Amygdala (tissue), 56 donors: ENCODE measurements around the gene FKBP2.
"Not testable (repeated sequence)": the region's sequence is repeated elsewhere in the genome, so short reads cannot be mapped to it uniquely, and the experiment has no call there.

Source experiments
- DNase-seq, 56 donors: peaks; one replicate each; lab custom pipeline; 2025; lab: John Stamatoyannopoulos, UW

Gene FKBP2

GRCh38 chr11:64232182-64232966, 8.5 kb upstream of the FKBP2 start:
- no peak for DNase-seq

- peak in 1 of 56 donors; percentile 25 for DNase-seq
These were observed 8.0 kb upstream of the FKBP2 start for GRCh38 chr11:64232967-64233315.

- DNase-seq, result peak in 38 of 56 donors; percentile 21 to 77 (median 49)
These were observed 6.8 kb upstream of the FKBP2 start, which contains the start of gene VEGFB for GRCh38 chr11:64233913-64234586. TSS of gene VEGFB (plus strand) at chr11:64234584. CDS start at chr11:64234834, 250 bp downstream.

GRCh38 chr11:64234647-64235379, 6.1 kb upstream of the FKBP2 start:
- DNase-seq, result peak in 7 of 56 donors; percentile 13 to 54 (median 35)

GRCh38 chr11:64235437-64236161, 5.3 kb upstream of the FKBP2 start:
- no peak for DNase-seq

GRCh38 chr11:64237484-64237951, 3.4 kb upstream of the FKBP2 start:
- DNase-seq, result no peak

GRCh38 chr11:64238076-64238475, 2.8 kb upstream of the FKBP2 start:
- no peak for DNase-seq

- DNase-seq, result no peak
These were observed 1.9 kb upstream of the FKBP2 start for GRCh38 chr11:64238999-64239398.

- DNase-seq, result peak in 2 of 56 donors; percentile 44 to 60
These were observed 1.0 kb upstream of the FKBP2 start for GRCh38 chr11:64239662-64240434.

- DNase-seq, result peak; percentile 94 to 100 (median 99)
These were observed 271 bp downstream of the FKBP2 start for GRCh38 chr11:64241241-64241490.

GRCh38 chr11:64241491-64242374, 838 bp downstream of the FKBP2 start:
- peak in 1 of 56 donors; percentile 48 for DNase-seq

- no peak for DNase-seq
These were observed 2.5 kb downstream of the FKBP2 start for GRCh38 chr11:64243236-64243854.

GRCh38 chr11:64244107-64244506, 3.2 kb downstream of the FKBP2 start:
- DNase-seq, result no peak

- DNase-seq, result peak in 1 of 56 donors; percentile 14
These were observed 4.1 kb downstream of the FKBP2 start for GRCh38 chr11:64244966-64245365.

- peak in 24 of 56 donors; percentile 16 to 64 (median 40) for DNase-seq
These were observed 4.5 kb downstream of the FKBP2 start for GRCh38 chr11:64245401-64245796.

GRCh38 chr11:64245797-64246620, 5.1 kb downstream of the FKBP2 start:
- peak in 18 of 56 donors; percentile 11 to 55 (median 36) for DNase-seq

GRCh38 chr11:64246621-64246870, 5.7 kb downstream of the FKBP2 start:
- DNase-seq, result not testable (repeated sequence)
